ENCODE measurements around the gene METTL9.
"Not testable (repeated sequence)": the region's sequence is repeated elsewhere in the genome, so short reads cannot be mapped to it uniquely, and the experiment has no call there.

The METTL9 gene
- 72.3 to 140 (median 86.0) reads per million in 9 experiments for total RNA-seq

DNA sequence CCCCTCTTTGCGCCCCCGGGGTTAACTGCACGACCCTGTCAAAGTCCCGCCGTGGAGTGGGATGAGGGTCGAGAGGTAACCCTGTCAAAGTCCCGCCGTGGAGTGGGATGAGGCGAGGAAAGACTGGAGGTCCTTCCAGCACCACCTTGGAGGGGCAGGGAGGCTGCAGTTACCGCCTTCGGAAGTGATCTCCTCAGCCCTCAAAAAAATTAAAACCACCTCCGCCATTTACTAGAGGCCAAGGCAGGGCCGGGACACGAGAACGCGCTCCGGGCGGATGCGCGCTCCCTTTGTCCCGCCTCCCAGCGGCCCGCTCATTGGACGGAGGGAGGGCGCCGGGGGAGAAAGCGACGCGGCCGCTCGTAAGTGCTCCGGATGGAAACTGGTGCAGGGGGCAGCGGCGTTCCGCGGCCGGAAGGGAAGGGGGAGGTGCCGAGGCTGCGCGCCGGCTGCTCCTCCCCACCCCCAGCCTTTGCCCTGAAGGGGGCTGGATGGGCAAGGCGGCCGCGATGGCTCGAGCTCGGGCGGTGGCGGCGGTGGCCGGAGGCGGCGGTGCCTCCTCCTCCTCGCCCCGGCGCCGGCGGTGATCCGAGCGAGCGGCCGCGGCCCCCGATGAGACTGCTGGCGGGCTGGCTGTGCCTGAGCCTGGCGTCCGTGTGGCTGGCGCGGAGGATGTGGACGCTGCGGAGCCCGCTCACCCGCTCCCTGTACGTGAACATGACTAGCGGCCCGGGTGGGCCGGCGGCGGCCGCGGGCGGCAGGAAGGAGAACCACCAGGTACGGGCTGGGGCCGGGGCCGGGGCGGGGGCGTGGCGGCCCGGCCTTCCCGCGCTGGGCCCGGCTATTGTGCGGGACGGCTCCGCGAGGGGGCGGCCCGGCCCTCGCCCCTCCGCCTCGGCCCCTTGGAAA, at the start of gene METTL9:
Gene METTL9, plus strand, starts transcription at position 456 of the 909 bp plus-strand sequence. Its CDS starts 157 bp downstream, at position 613.
- no peaks in the 10 kb centered on the region for H3K9me3 Mint-ChIP-seq
- peak within 1 kb of the TSS; percentile 94 to 95 for H3K27ac Mint-ChIP-seq
- ATAC-seq (replicated peaks) (peak; percentile 87), DNase-seq (peak; percentile 93 to 96 (median 96))
- H3K4me1 Mint-ChIP-seq (ENCODE audit: low read depth in 2 of 2) = peaks cover 27 to 42% of the 10 kb centered on the region in 2 donors
- peaks cover 3% of the 10 kb centered on the region for H3K36me3 Mint-ChIP-seq (ENCODE audit: insufficient read depth)
- peak within 1 kb of the TSS; percentile 87 to 90 for H3K4me3 Mint-ChIP-seq
- H3K27me3 Mint-ChIP-seq = no peaks in the 10 kb centered on the region

GRCh38 chr16:21549975-21550374, 49.4 kb upstream of the METTL9 start:
- H3K27me3 Mint-ChIP-seq = peaks cover 6 to 14% of the 10 kb centered on the region in 2 donors
- not testable (repeated sequence) for H3K9me3 Mint-ChIP-seq; ATAC-seq (replicated peaks); H3K4me3 Mint-ChIP-seq; H3K4me1 Mint-ChIP-seq (ENCODE audit: low read depth in 2 of 2); DNase-seq; H3K27ac Mint-ChIP-seq; H3K36me3 Mint-ChIP-seq (ENCODE audit: insufficient read depth)

- H3K4me3 Mint-ChIP-seq; H3K27ac Mint-ChIP-seq; H3K4me1 Mint-ChIP-seq (ENCODE audit: low read depth in 2 of 2); ATAC-seq (replicated peaks); DNase-seq; H3K9me3 Mint-ChIP-seq; H3K36me3 Mint-ChIP-seq (ENCODE audit: insufficient read depth): not testable (repeated sequence)
- H3K27me3 Mint-ChIP-seq = peaks cover 8 to 18% of the 10 kb centered on the region in 2 donors
These were observed 48.9 kb upstream of the METTL9 start for GRCh38 chr16:21550435-21550834.

DNA sequence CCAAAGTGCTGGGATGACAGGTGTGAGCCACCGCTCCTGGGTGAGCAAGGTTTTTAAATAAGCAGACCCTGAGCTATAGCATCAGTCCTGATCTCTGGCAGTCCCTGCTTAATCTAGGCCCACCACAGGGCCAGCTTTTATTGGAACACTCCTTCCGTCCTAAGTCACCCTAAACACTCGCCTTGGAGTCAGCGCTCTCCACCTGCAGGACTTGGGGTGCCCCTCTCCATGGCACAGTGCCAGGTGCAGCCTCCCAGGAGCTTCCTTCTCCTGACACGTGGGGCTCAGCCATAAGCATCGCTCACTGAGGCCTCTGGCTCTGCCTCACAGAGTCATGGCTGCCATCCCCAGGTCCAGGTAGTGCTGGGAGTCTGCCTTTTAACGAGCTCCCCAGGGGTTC, 48.3 kb upstream of the METTL9 start:
- H3K27me3 Mint-ChIP-seq = peaks cover 8 to 21% of the 10 kb centered on the region in 2 donors
- DNase-seq; H3K27ac Mint-ChIP-seq; ATAC-seq (replicated peaks); H3K9me3 Mint-ChIP-seq; H3K4me3 Mint-ChIP-seq; H3K36me3 Mint-ChIP-seq (ENCODE audit: insufficient read depth); H3K4me1 Mint-ChIP-seq (ENCODE audit: low read depth in 2 of 2): not testable (repeated sequence)

DNA sequence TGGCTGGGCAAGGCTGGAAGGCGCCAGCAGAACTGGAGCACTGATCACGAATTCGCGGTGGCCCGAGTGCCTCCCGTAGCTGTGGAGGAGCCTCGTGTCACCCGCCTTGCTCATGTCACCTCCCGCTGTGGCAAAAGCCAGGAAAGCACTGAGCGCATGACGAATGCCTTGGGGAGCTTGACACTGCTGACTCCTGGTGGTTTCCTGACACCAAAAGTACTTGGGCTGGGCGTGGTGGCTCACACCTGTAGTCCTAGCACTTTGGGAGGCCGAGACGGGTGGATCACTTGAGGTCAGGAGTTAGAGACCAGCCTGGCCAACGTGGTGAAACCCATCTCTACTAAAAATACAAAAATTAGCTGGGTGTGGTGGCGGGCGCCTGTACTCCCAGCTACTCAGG, 47.8 kb upstream of the METTL9 start:
- H3K36me3 Mint-ChIP-seq (ENCODE audit: insufficient read depth); H3K9me3 Mint-ChIP-seq; H3K4me3 Mint-ChIP-seq; DNase-seq; ATAC-seq (replicated peaks); H3K27ac Mint-ChIP-seq; H3K4me1 Mint-ChIP-seq (ENCODE audit: low read depth in 2 of 2): not testable (repeated sequence)
- peaks cover 8 to 22% of the 10 kb centered on the region in 2 donors for H3K27me3 Mint-ChIP-seq

DNA sequence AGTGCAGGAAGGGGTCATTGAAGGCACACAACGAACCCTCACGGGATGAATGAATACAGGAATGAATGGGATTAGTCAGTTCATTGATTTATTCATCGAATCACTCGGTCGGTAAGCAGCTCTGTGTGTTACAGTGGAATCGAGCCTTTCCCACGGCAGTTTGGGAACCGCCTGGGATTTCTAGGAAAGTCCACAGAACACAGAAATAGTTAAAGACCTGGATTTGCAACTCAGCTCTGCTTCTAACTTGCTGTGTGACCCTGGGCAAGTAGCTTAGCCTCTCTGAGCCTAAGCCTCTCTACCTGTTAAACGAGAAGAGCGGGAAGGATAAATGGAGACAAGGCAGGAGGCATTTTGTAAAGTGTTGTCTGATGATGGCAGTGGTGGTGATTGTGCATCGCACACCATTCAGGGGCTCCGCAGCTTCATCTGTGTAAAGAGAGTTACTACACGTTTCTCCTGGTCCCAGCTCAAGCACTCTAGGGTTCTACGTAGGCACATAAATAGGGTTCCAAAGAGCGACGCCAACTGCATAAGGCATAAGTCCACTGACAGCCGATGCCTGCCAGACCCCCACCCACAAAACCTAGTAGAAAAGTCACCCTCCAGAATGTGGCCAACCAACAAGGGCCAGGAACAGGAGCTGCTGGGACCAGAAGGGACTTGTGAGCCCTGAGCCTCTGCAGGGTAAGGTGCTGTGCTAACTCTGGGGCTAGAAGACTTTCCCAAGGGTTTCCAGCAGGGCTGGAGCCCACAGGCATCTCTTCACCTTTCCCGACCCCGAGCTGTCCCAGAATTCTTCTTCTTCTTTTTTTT, 45.7 kb upstream of the METTL9 start:
- Mint-ChIP-seq H3K4me3 (peak overlapping the region in 1 of 2 donors; percentile 9), H3K27me3 (peaks cover 19 to 39% of the 10 kb centered on the region in 2 donors), H3K27ac (peak overlapping the region; percentile 20 to 35)
- H3K4me1 Mint-ChIP-seq (ENCODE audit: low read depth in 2 of 2); H3K36me3 Mint-ChIP-seq (ENCODE audit: insufficient read depth); H3K9me3 Mint-ChIP-seq; ATAC-seq (replicated peaks); DNase-seq: not testable (repeated sequence)

- peak; percentile 97 for ATAC-seq (replicated peaks)
- Mint-ChIP-seq H3K27me3 (peaks cover 19 to 39% of the 10 kb centered on the region in 2 donors), H3K9me3 (no peaks in the 10 kb centered on the region), H3K27ac (peak overlapping the region; percentile 72 to 80), H3K4me3 (peak overlapping the region; percentile 63 to 64), H3K4me1 (ENCODE audit: low read depth in 2 of 2) (peaks cover 8% of the 10 kb centered on the region in 2 donors), H3K36me3 (ENCODE audit: insufficient read depth) (no peaks in the 10 kb centered on the region)
- peak; percentile 92 to 95 (median 93) for DNase-seq
These were observed 44.4 kb upstream of the METTL9 start for GRCh38 chr16:21554795-21555585.

- H3K4me3 Mint-ChIP-seq; H3K4me1 Mint-ChIP-seq (ENCODE audit: low read depth in 2 of 2); ATAC-seq (replicated peaks); DNase-seq; H3K27ac Mint-ChIP-seq; H3K36me3 Mint-ChIP-seq (ENCODE audit: insufficient read depth); H3K9me3 Mint-ChIP-seq: not testable (repeated sequence)
- H3K27me3 Mint-ChIP-seq = peaks cover 19 to 39% of the 10 kb centered on the region in 2 donors
These were observed 43.8 kb upstream of the METTL9 start for GRCh38 chr16:21555621-21556020.

DNA sequence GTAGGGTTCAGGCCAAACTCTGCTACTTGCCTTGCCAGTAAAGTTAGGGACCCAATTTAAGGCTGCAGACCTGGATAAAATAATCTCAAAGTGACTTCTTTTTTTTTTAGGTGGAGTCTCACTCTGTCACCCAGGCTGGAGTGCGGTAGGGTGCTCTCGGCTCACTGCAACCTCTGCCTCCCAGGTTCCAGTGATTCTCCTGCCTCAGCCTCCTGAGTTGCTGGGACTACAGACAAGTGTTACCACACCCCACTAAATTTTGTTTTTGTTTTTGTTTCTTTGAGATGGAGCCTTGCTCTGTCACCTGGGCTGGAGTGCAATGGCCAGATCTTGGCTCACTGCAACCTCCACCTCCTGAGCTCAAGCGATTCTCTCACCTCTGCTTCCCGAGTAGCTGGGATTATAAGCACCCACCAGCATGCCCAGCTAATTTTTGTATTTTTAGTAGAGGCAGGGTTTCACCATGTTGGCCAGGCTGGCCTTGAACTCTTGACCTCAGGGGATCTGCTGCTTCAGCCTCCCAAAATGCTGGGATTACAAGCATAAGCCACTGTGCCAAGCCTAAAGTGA, 43.3 kb upstream of the METTL9 start:
- ATAC-seq (replicated peaks); H3K4me1 Mint-ChIP-seq (ENCODE audit: low read depth in 2 of 2); H3K36me3 Mint-ChIP-seq (ENCODE audit: insufficient read depth); H3K27ac Mint-ChIP-seq; H3K4me3 Mint-ChIP-seq; H3K9me3 Mint-ChIP-seq; DNase-seq: not testable (repeated sequence)
- peaks cover 19 to 39% of the 10 kb centered on the region in 2 donors for H3K27me3 Mint-ChIP-seq

DNA sequence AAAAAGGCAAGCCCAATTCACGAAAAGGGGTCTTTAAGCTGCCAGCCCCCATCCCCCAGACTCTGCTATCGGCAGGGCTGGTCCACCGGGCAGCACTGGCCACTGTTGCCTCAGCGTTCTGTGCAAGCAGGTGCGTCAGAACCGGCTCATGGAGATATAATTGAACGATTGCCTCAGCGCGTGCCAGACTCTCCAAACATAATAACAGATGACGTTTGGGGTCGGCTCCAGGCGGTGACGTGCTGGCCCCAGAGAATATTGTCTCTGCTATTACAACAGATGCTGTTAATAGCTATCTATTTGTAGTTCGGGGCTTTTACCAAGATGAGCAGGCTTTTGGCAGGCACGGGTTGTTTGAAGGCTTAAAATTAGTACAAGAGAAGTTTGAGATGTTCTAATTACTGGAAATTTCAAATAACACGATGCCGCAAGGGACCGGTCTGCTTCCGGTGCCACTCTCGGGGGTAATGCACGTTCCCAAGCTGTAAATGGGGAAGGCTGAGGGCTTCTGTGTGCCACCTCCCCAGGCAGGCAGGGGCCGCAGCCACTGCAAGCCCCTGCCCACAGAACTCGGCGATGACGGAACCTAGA, 42.6 kb upstream of the METTL9 start:
- H3K4me3 Mint-ChIP-seq; DNase-seq; H3K27ac Mint-ChIP-seq; ATAC-seq (replicated peaks); H3K4me1 Mint-ChIP-seq (ENCODE audit: low read depth in 2 of 2); H3K36me3 Mint-ChIP-seq (ENCODE audit: insufficient read depth); H3K9me3 Mint-ChIP-seq: not testable (repeated sequence)
- H3K27me3 Mint-ChIP-seq = peaks cover 19 to 39% of the 10 kb centered on the region in 2 donors

GRCh38 chr16:21560462-21560861, 38.9 kb upstream of the METTL9 start:
- ATAC-seq (replicated peaks) = no peak
- Mint-ChIP-seq H3K36me3 (ENCODE audit: insufficient read depth) (no peaks in the 10 kb centered on the region), H3K4me3 (no peak overlapping the region), H3K9me3 (no peaks in the 10 kb centered on the region), H3K27ac (no peak overlapping the region), H3K27me3 (peaks cover 10 to 21% of the 10 kb centered on the region in 2 donors), H3K4me1 (ENCODE audit: low read depth in 2 of 2) (peaks cover 0 to 3% of the 10 kb centered on the region in 2 donors)
- DNase-seq = no peak

GRCh38 chr16:21563676-21564075, 35.7 kb upstream of the METTL9 start:
- ATAC-seq (replicated peaks) (no peak), DNase-seq (no peak)
- H3K4me3 Mint-ChIP-seq = no peak overlapping the region
- no peaks in the 10 kb centered on the region for H3K36me3 Mint-ChIP-seq (ENCODE audit: insufficient read depth)
- peak overlapping the region in 1 of 2 donors; percentile 1 for H3K27ac Mint-ChIP-seq
- peaks cover 0 to 13% of the 10 kb centered on the region in 2 donors for H3K27me3 Mint-ChIP-seq
- peaks cover 0 to 12% of the 10 kb centered on the region in 2 donors for H3K4me1 Mint-ChIP-seq (ENCODE audit: low read depth in 2 of 2)
- no peaks in the 10 kb centered on the region for H3K9me3 Mint-ChIP-seq

Measured in effector memory CD8-positive, alpha-beta T cell (primary cell).